IMR-90 (cell line): ENCODE data around the gene CCDC198.

Experiments used
- BHLHE40 ChIP-seq: fragments of 150-350 bp; IDR thresholded peaks from 2 replicates; pipeline ENCODE4 v1.6.1; 2016; ENCODE audit warnings: mild to moderate bottlenecking, low read depth, low read length
- CHD1 ChIP-seq: IDR thresholded peaks from 2 replicates; pipeline ENCODE4 v1.6.1; 2012; ENCODE audit warnings: low read depth, low read length, improper control_type of control experiment
- CTCF ChIP-seq: conservative IDR thresholded peaks from 2 replicates; pipeline ENCODE4 v1.5.1; 2012; ENCODE audit warnings: mild to moderate bottlenecking, low read depth, low read length, improper control_type of control experiment
- MAZ ChIP-seq: IDR thresholded peaks from 2 replicates; pipeline ENCODE4 v1.6.1; 2012; ENCODE audit warnings: low read depth, mild to moderate bottlenecking, low read length, improper control_type of control experiment, moderate library complexity, borderline replicate concordance
- POLR2A ChIP-seq: IDR thresholded peaks from 2 replicates; pipeline ENCODE4 v1.6.1; 2012; ENCODE audit warnings: mild to moderate bottlenecking, low read depth, low read length
- RCOR1 ChIP-seq: IDR thresholded peaks from 2 replicates; pipeline ENCODE4 v1.6.1; 2012; ENCODE audit warnings: mild to moderate bottlenecking, low read length, improper control_type of control experiment; ENCODE audit not compliant: insufficient replicate concordance
- RFX5 ChIP-seq: IDR thresholded peaks from 2 replicates; pipeline ENCODE4 v1.8.0; 2012; ENCODE audit warnings: low read depth, mild to moderate bottlenecking, low read length, moderate library complexity
- SMC3 ChIP-seq: fragments of 150-350 bp; IDR thresholded peaks from 2 replicates; pipeline ENCODE4 v1.6.1; 2016; ENCODE audit warnings: low read depth, mild to moderate bottlenecking, antibody characterized with exemption, low read length, moderate library complexity
- USF2 ChIP-seq: fragments of 150-350 bp; IDR thresholded peaks from 2 replicates; pipeline ENCODE4 v1.6.1; 2017; ENCODE audit warnings: mild to moderate bottlenecking, antibody characterized with exemption, low read length, low read depth

GRCh38 chr14:57485635-57486034 lies 8.0 kb downstream of the CCDC198 start:
- TF ChIP-seq CTCF (no peak), MAZ (no peak), BHLHE40 (no peak), POLR2A (no peak), CHD1 (no peak), RCOR1 (no peak), SMC3 (no peak), USF2 (no peak), RFX5 (no peak)
